SK-N-SH treated with all-trans-retinoic acid at 6 μM for 48 hours (cell line): ENCODE data around the gene STK32A.

Experiments
- ATAC-seq: fragments of 200-7000 bp; cut with Tn5 transposase; 3 replicates; pipeline ENCODE4 v1.9.1; 2020; ENCODE audit warnings: mild to moderate bottlenecking, moderate library complexity
- ARNTL ChIP-seq: fragments of 450-650 bp; formaldehyde crosslinking; IDR thresholded peaks from 2 replicates; pipeline ENCODE4 v1.5.0; 2020; ENCODE audit warnings: low read depth, mild to moderate bottlenecking, moderate library complexity, borderline replicate concordance
- BACH2 ChIP-seq: fragments of 250-450 bp; sonication (Bioruptor Pico); IDR thresholded peaks from 2 replicates; pipeline ENCODE4 v1.9.0; 2021; ENCODE audit warnings: mild to moderate bottlenecking, borderline replicate concordance
- CREB5 ChIP-seq: fragments of 250-450 bp; sonication (Bioruptor Pico); IDR thresholded peaks from 2 replicates; pipeline ENCODE4 v1.5.1; 2020; ENCODE audit warnings: low read depth, mild to moderate bottlenecking, moderate library complexity
- ESRRG ChIP-seq: fragments of 250-450 bp; sonication (Bioruptor Pico); IDR thresholded peaks from 2 replicates; pipeline ENCODE4 v1.6.1; 2021; ENCODE audit warnings: mild to moderate bottlenecking
- GLIS3 ChIP-seq: fragments of 250-450 bp; sonication (Bioruptor Pico); IDR thresholded peaks from 2 replicates; pipeline ENCODE4 v1.5.0; 2020; ENCODE audit warnings: mild to moderate bottlenecking, moderate library complexity
- ISL1 ChIP-seq: fragments of 250-450 bp; sonication (Bioruptor Pico); IDR thresholded peaks from 2 replicates; pipeline ENCODE4 v2.1.2; 2022; ENCODE audit warnings: mild to moderate bottlenecking, moderate library complexity
- OSR1 ChIP-seq: fragments of 250-450 bp; sonication (Bioruptor Pico); IDR thresholded peaks from 2 replicates; pipeline ENCODE4 v1.8.0; 2022; ENCODE audit warnings: moderate library complexity, mild to moderate bottlenecking, inconsistent platforms
- PATZ1 ChIP-seq: fragments of 250-450 bp; sonication (Bioruptor Pico); IDR thresholded peaks from 2 replicates; pipeline ENCODE4 v1.8.0; 2020; ENCODE audit warnings: mild to moderate bottlenecking, moderate library complexity, borderline replicate concordance
- POU6F1 ChIP-seq: fragments of 250-450 bp; sonication (Bioruptor Pico); IDR thresholded peaks from 2 replicates; pipeline ENCODE4 v1.8.0; 2021; ENCODE audit warnings: low read depth, mild to moderate bottlenecking, moderate library complexity, borderline replicate concordance
- PPARA ChIP-seq: fragments of 250-450 bp; sonication (Bioruptor Pico); IDR thresholded peaks from 2 replicates; pipeline ENCODE4 v1.5.0; 2020; ENCODE audit warnings: mild to moderate bottlenecking, borderline replicate concordance
- RARB ChIP-seq: fragments of 250-450 bp; sonication (Bioruptor Pico); IDR thresholded peaks from 2 replicates; pipeline ENCODE4 v1.8.0; 2021; ENCODE audit warnings: mild to moderate bottlenecking, moderate library complexity
- TOX ChIP-seq: fragments of 250-450 bp; sonication (Bioruptor Pico); IDR thresholded peaks from 2 replicates; pipeline ENCODE4 v1.8.0; 2021; ENCODE audit warnings: mild to moderate bottlenecking, moderate library complexity, borderline replicate concordance
- TSHZ2 ChIP-seq: fragments of 250-450 bp; sonication (Bioruptor Pico); IDR thresholded peaks from 2 replicates; pipeline ENCODE4 v1.5.0; 2020; ENCODE audit warnings: mild to moderate bottlenecking, moderate library complexity
- ZFP3 ChIP-seq: fragments of 250-450 bp; sonication (Bioruptor Pico); IDR thresholded peaks from 2 replicates; pipeline ENCODE4 v1.5.0; 2020; ENCODE audit warnings: mild to moderate bottlenecking, moderate library complexity
- ZFP30 ChIP-seq: fragments of 450-650 bp; formaldehyde crosslinking; IDR thresholded peaks from 2 replicates; pipeline ENCODE4 v1.5.0; 2022; ENCODE audit warnings: mild to moderate bottlenecking, moderate library complexity
- ZNF70 ChIP-seq: fragments of 450-650 bp; formaldehyde crosslinking; IDR thresholded peaks from 2 replicates; pipeline ENCODE4 v1.5.0; 2020; ENCODE audit warnings: mild to moderate bottlenecking, moderate library complexity

STK32A gene

GRCh38 chr5:147400881-147401280, 166.1 kb downstream of the STK32A start:
- TF ChIP-seq GLIS3 (CRISPR knock-in tag) (no peak), ZNF70 (CRISPR knock-in tag) (no peak), TSHZ2 (no peak), CREB5 (CRISPR knock-in tag) (no peak), ARNTL (CRISPR knock-in tag) (no peak)
- ATAC-seq = no peak

GRCh38 chr5:147403651-147404640, 169.1 kb downstream of the STK32A start:
- peak; percentile 90 for ATAC-seq
- TF ChIP-seq CREB5 (CRISPR knock-in tag) = no peak
- TF ChIP-seq ISL1 (CRISPR knock-in tag) = 0 out of 2 replicates have a peak, but pooled peaks have one; percentile 47
- TF ChIP-seq RARB (CRISPR knock-in tag) = 0 out of 2 replicates have a peak, but pooled peaks have one; percentile 2
- no peak for TF ChIP-seq ESRRG (CRISPR knock-in tag)
- TF ChIP-seq PATZ1 = no peak
- peak; percentile 71 for TF ChIP-seq ZFP3 (CRISPR knock-in tag)
- no peak for TF ChIP-seq GLIS3 (CRISPR knock-in tag)
- TF ChIP-seq OSR1 (CRISPR knock-in tag) = 0 out of 2 replicates have a peak, but pooled peaks have one; percentile 64
- no peak for TF ChIP-seq BACH2 (CRISPR knock-in tag)
- TF ChIP-seq ARNTL (CRISPR knock-in tag) = no peak
- TF ChIP-seq PPARA (CRISPR knock-in tag) = no peak

GRCh38 chr5:147404706-147405105, 169.9 kb downstream of the STK32A start:
- TF ChIP-seq ESRRG (CRISPR knock-in tag) (no peak), POU6F1 (CRISPR knock-in tag) (no peak), ZFP30 (CRISPR knock-in tag) (no peak), TOX (CRISPR knock-in tag) (no peak), CREB5 (CRISPR knock-in tag) (no peak)
- TF ChIP-seq, all 23 proteins: peak for 0
- ATAC-seq = peak; percentile 6; the same call in 2 of the 3 replicates
